GM23248 (cell line): ENCODE measurements around the gene ZNF215.
"Not testable (repeated sequence)": the region's sequence is repeated elsewhere in the genome, so short reads cannot be mapped to it uniquely, and the experiment has no call there.

Experiments
- EZH2 ChIP-seq: fragments of 200-600 bp; sonication (generic); IDR thresholded peaks from 2 replicates; pipeline ENCODE4 v1.6.1; 2018; ENCODE audit warnings: antibody characterized with exemption, mild to moderate bottlenecking; ENCODE audit not compliant: insufficient read depth, poor library complexity, severe bottlenecking
- EZH2phosphoT487 ChIP-seq: fragments of 200-600 bp; sonication (generic); IDR thresholded peaks from 2 replicates; pipeline ENCODE4 v1.6.1; 2018; ENCODE audit warnings: antibody characterized with exemption, moderate library complexity, mild to moderate bottlenecking, low read depth; ENCODE audit not compliant: insufficient read depth

- not testable (repeated sequence) for TF ChIP-seq EZH2, EZH2phosphoT487
Observed at GRCh38 chr11:6887711-6888110, 38.5 kb upstream of the ZNF215 start.
